ENCODE results near the gene TRIM40.
A peak's percentile ranks its signal among the peaks of the same experiment; 100 is the strongest.

The TRIM40 gene

DNA sequence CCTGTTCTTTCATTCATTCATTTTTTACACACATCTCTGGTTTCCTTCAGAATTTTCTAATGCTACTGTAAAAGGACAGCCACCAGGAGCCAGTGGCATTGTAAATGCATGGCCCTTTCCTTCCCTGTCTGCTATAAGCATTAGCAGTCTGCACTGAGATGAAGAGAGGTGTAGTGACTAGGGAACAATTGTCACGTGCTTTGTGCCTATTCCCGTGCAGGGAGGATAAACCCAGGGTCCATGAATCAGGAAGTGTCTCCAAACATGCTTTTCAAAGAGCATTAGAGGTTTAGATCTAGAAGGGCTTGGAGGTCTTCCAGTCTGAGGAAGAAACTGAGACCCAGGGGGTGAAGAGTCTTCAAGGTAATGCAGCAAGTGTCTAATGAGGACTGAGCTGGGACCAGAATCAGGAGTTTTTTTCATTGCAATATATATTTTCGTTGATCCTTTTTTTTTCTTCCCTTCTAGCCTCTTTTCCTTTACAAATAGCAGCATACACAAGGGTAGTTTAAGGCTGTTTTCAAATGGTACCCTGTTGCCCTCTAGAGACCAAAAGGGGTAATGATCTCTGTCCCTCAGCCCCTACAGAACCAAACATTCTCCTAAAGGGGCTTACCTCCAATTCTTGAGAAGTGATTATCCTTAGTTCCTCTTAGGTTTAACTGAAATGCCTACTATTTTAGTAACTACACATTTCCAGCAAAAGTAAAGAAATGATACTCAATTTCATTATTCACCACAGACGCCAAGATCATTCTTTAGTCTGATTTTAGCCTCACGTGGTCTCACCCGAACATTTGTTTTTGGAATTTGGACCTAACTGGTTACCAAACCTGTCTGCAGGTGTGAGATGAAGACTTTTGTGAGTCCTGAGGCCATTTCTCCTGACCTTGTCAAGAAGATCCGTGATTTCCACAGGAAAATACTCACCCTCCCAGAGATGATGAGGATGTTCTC, 34.0 kb downstream of the TRIM40 start:
- Histone ChIP-seq H3K36me3 (ENCODE audit: insufficient read depth, low read length) (no peaks in the 10 kb centered on the region), H3K9me3 (replicated peaks; ENCODE audit: low read length) (no peaks in the 10 kb centered on the region), H3K9ac (ENCODE audit: low read depth, low read length) (no peak overlapping the region), H3K4me3 (ENCODE audit: low read length) (no peak overlapping the region), H3K4me1 (ENCODE audit: control insufficient read depth, insufficient read depth, low read length) (peaks cover 5% of the 10 kb centered on the region), H3K27me3 (ENCODE audit: control insufficient read depth, insufficient read depth, low read length) (peaks cover 79% of the 10 kb centered on the region), H3K4me2 (ENCODE audit: low read length) (no peak overlapping the region)

DNA sequence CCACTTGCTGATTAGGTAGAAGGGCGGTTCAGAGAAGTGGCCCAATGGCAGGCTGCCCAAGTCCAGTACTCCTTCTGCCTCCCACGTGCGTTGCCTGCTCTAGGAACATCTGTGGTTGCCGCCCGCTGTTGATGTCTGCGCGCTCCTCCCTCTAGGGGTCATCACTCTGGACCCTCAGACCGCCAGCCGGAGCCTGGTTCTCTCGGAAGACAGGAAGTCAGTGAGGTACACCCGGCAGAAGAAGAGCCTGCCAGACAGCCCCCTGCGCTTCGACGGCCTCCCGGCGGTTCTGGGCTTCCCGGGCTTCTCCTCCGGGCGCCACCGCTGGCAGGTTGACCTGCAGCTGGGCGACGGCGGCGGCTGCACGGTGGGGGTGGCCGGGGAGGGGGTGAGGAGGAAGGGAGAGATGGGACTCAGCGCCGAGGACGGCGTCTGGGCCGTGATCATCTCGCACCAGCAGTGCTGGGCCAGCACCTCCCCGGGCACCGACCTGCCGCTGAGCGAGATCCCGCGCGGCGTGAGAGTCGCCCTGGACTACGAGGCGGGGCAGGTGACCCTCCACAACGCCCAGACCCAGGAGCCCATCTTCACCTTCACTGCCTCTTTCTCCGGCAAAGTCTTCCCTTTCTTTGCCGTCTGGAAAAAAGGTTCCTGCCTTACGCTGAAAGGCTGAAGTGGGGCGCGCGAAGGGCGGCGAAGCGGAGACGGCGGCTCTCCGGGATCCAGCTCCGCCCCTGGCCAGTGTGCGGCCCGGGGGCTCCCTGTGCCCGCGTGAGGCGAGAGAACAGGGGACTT, 35.9 kb downstream of the TRIM40 start:
- Histone ChIP-seq H3K4me3 (ENCODE audit: low read length) (no peak overlapping the region), H3K27me3 (ENCODE audit: control insufficient read depth, insufficient read depth, low read length) (peaks cover 90% of the 10 kb centered on the region), H3K9ac (ENCODE audit: low read depth, low read length) (no peak overlapping the region), H3K9me3 (replicated peaks; ENCODE audit: low read length) (no peaks in the 10 kb centered on the region), H3K36me3 (ENCODE audit: insufficient read depth, low read length) (no peaks in the 10 kb centered on the region), H3K4me1 (ENCODE audit: control insufficient read depth, insufficient read depth, low read length) (peaks cover 5% of the 10 kb centered on the region), H3K4me2 (ENCODE audit: low read length) (peak overlapping the region; percentile 30)

DNA sequence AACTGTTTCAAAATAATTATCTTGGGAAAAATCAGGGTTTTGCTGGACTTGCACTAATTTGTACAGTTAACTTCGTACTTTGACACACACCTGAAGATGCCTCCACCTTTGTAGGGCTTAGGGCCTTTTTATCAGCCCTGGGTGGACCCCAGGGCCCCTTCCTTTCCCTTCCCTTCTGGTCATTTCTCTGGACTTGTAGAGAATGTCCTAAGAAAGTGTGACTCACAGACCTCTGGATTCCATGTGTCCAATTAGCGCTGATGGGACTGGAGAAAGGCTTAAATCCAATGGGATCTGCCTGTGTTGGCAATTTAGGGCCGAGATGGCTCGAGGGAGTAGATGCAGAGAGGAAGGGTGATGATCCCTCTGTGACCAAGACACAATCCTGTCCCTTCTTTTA, 36.7 kb downstream of the TRIM40 start:
- H3K27me3 ChIP-seq (ENCODE audit: control insufficient read depth, insufficient read depth, low read length), result peaks cover 90% of the 10 kb centered on the region
- no peaks in the 10 kb centered on the region for H3K9me3 ChIP-seq (replicated peaks; ENCODE audit: low read length)
- H3K9ac ChIP-seq (ENCODE audit: low read depth, low read length), result no peak overlapping the region

DNA sequence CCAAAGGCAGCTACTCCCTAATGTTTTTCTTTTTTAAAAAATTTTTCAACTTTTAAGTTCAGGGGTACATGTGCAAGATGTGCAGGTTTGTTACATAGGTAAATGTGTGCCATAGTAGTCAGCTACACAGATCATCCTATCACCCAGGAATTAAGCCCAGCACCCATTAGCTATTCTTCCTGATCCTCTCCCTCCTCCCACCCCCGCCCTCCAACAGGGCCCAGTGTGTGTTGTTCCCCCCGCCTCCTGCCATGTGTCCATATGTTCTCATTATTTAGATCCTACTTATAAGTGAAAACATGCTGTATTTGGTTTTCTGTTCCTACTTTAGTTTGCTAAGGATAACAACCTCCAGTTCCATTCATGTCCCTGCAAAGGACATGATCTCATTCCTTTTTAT, 39.8 kb downstream of the TRIM40 start:
- H3K4me1 ChIP-seq (ENCODE audit: control insufficient read depth, insufficient read depth, low read length), result peaks cover 5% of the 10 kb centered on the region
- H3K4me2 ChIP-seq (ENCODE audit: low read length), result no peak overlapping the region
- H3K27me3 ChIP-seq (ENCODE audit: control insufficient read depth, insufficient read depth, low read length), result peaks cover 75% of the 10 kb centered on the region
- no peak overlapping the region for H3K4me3 ChIP-seq (ENCODE audit: low read length)
- H3K9me3 ChIP-seq (replicated peaks; ENCODE audit: low read length), result peaks cover 5% of the 10 kb centered on the region
- H3K9ac ChIP-seq (ENCODE audit: low read depth, low read length), result no peak overlapping the region
- no peaks in the 10 kb centered on the region for H3K36me3 ChIP-seq (ENCODE audit: insufficient read depth, low read length)

More for the DNA sequence above, 36.7 kb downstream of the TRIM40 start:
- no peak overlapping the region for H3K4me3 ChIP-seq (ENCODE audit: low read length)
- H3K36me3 ChIP-seq (ENCODE audit: insufficient read depth, low read length), result no peaks in the 10 kb centered on the region
- peaks cover 5% of the 10 kb centered on the region for H3K4me1 ChIP-seq (ENCODE audit: control insufficient read depth, insufficient read depth, low read length)
- no peak overlapping the region for H3K4me2 ChIP-seq (ENCODE audit: low read length)

DNA sequence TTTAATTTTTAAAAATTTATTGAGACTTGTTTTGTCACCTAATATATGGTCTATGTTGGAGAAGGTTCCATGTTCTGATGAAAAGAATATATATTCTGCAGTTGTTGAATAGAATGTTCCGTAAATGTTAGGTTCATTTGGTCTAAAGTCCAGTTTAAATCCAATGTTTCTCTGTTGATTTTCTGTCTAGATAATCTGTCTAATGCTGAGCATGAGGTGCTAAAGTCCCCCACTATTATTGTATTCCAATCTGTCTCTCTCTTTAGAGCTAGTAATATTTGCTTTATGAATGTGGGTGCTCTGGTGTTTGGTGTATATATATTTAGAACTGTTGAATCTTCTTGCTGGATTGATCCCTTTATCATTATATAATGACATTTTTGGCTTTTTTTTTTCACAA, 42.9 kb downstream of the TRIM40 start:
- Histone ChIP-seq H3K36me3 (ENCODE audit: insufficient read depth, low read length) (no peaks in the 10 kb centered on the region), H3K27me3 (ENCODE audit: control insufficient read depth, insufficient read depth, low read length) (peaks cover 48% of the 10 kb centered on the region), H3K9ac (ENCODE audit: low read depth, low read length) (no peak overlapping the region), H3K4me3 (ENCODE audit: low read length) (no peak overlapping the region), H3K9me3 (replicated peaks; ENCODE audit: low read length) (peaks cover 11% of the 10 kb centered on the region), H3K4me2 (ENCODE audit: low read length) (no peak overlapping the region), H3K4me1 (ENCODE audit: control insufficient read depth, insufficient read depth, low read length) (no peaks in the 10 kb centered on the region)

DNA sequence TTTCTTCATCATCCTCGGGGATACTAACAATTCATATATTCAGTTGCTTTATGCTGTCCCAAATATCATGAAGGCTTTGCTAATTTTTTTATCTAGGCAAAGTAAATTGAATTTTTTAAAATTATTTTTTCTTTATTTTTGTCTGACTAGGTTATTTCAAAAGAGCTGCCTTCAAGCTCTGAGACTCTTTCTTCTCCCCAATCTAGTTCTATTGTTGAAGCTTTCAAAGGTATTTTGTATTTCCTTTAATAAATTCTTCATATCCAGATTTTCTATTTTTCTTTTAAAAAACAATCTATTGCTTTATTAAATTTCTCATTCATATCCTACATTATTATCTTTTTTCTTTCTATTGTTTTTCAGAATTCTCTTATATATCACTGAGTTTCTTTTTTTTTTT, 44.2 kb downstream of the TRIM40 start:
- H3K4me3 ChIP-seq (ENCODE audit: low read length), result no peak overlapping the region
- peaks cover 11% of the 10 kb centered on the region for H3K9me3 ChIP-seq (replicated peaks; ENCODE audit: low read length)
- peaks cover 35% of the 10 kb centered on the region for H3K27me3 ChIP-seq (ENCODE audit: control insufficient read depth, insufficient read depth, low read length)
- no peak overlapping the region for H3K4me2 ChIP-seq (ENCODE audit: low read length)
- H3K36me3 ChIP-seq (ENCODE audit: insufficient read depth, low read length), result peaks cover 3% of the 10 kb centered on the region
- H3K4me1 ChIP-seq (ENCODE audit: control insufficient read depth, insufficient read depth, low read length), result no peaks in the 10 kb centered on the region
- no peak overlapping the region for H3K9ac ChIP-seq (ENCODE audit: low read depth, low read length)

DNA sequence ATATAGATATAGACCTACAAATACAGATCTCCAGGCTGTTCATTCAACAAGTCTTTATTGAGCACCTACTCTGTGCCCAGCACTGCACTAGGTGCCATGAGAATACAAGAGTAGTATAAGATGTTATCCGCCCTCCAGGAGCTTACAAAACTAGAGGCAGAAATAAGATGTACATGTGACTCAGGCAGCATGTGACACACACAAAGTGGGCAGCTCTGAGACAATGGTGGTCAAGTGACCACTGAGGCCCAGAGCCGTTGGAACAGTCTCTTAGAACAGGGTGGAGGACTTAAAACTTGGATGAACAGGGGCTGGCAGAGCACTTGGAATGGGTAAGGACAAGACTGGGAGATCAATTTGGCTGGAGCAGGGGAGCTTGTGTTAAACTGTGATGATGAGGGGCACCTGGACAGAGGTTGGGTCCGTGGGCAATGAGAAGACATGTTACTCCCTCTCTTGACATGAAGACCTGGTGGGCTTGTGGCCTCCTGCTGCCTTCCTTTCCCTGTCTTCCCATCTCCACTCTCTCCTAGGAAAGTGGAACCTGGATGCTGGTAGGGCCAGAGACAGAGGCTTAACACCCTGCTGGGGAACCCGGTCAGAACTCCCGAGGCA, 48.6 kb downstream of the TRIM40 start:
- Histone ChIP-seq H3K36me3 (ENCODE audit: insufficient read depth, low read length) (peaks cover 37% of the 10 kb centered on the region), H3K27me3 (ENCODE audit: control insufficient read depth, insufficient read depth, low read length) (peaks cover 4% of the 10 kb centered on the region), H3K9ac (ENCODE audit: low read depth, low read length) (no peak overlapping the region), H3K9me3 (replicated peaks; ENCODE audit: low read length) (peaks cover 10% of the 10 kb centered on the region), H3K4me1 (ENCODE audit: control insufficient read depth, insufficient read depth, low read length) (no peaks in the 10 kb centered on the region), H3K4me2 (ENCODE audit: low read length) (no peak overlapping the region), H3K4me3 (ENCODE audit: low read length) (no peak overlapping the region)

DNA sequence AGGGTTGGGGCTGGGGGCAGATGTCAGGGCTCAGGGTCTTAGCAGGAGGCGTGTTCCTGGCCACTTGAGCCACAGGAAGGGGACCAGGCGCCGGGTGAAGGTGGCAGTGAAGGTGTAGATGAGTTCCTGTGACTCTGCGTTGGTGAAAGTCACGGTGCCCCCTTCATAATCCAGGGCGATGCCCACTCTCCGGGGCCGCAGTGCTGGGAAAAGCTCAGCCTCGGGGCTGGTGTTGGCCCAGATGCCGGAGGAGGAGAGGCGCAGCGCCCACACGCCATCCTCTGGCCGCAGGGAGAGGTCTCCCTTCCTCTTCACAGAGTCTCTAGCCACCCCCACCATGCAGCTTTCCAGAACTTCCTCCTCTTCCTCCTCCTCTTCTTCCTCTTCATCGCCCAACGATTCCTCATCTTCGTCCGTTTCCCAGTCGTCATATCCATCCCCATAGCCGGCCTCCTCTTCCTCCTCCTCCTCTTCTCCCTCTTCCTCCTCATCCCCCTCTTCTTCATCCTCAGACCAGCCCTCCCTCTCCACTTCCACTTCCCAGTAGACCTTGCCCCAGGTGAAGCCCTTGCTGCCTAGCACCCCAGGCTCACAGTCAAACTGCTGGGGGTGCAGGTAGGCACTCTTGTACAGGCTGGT, 50.0 kb downstream of the TRIM40 start:
- H3K4me2 ChIP-seq (ENCODE audit: low read length), result no peak overlapping the region
- H3K4me3 ChIP-seq (ENCODE audit: low read length), result no peak overlapping the region
- no peaks in the 10 kb centered on the region for H3K27me3 ChIP-seq (ENCODE audit: control insufficient read depth, insufficient read depth, low read length)
- no peak overlapping the region for H3K9ac ChIP-seq (ENCODE audit: low read depth, low read length)
- peaks cover 5% of the 10 kb centered on the region for H3K9me3 ChIP-seq (replicated peaks; ENCODE audit: low read length)
- H3K4me1 ChIP-seq (ENCODE audit: control insufficient read depth, insufficient read depth, low read length), result no peaks in the 10 kb centered on the region
- H3K36me3 ChIP-seq (ENCODE audit: insufficient read depth, low read length), result peaks cover 51% of the 10 kb centered on the region

DNA sequence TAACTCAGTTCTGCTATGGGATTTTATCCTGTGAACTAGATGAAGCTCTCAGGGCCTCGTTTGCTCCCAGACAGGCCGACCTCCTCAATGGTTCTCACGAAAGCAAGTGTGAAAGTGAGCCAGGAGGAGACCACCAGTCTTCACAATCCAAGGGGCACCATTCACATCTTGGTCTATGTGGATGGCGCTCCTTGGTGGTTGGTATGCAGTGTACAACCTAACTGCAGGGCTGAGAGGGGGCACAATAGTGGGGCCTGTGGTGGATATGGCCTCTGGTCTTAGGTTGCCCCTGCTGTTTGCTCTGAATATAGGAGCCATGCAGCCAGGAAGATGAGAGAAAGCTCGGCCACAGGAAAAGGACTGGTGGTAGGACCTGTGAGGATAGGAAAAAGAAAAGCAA, 52.6 kb downstream of the TRIM40 start:
- no peaks in the 10 kb centered on the region for H3K27me3 ChIP-seq (ENCODE audit: control insufficient read depth, insufficient read depth, low read length)
- peaks cover 55% of the 10 kb centered on the region for H3K36me3 ChIP-seq (ENCODE audit: insufficient read depth, low read length)
- no peak overlapping the region for H3K9ac ChIP-seq (ENCODE audit: low read depth, low read length)
- no peaks in the 10 kb centered on the region for H3K4me1 ChIP-seq (ENCODE audit: control insufficient read depth, insufficient read depth, low read length)
- no peak overlapping the region for H3K4me3 ChIP-seq (ENCODE audit: low read length)
- no peaks in the 10 kb centered on the region for H3K9me3 ChIP-seq (replicated peaks; ENCODE audit: low read length)
- H3K4me2 ChIP-seq (ENCODE audit: low read length), result no peak overlapping the region

DNA sequence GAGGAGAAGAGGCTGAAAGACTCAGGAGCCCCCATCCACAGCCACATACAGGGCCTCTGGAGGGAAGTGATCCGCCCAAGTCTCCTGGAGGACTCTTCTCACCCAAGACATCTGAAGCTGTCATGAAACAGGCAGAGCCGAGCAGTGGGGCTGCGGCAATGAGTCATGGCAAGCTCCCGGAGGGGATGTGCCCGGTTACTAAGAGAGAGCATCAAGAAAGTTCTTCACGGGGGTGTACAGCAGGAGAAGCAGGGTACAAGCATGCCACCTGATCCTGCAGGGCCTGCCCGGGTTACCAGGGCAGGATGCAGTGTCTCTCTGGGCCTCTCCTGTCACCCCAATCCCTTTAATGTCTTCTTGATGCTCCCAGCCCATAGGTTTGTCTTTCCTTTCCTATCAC, 56.1 kb downstream of the TRIM40 start:
- no peaks in the 10 kb centered on the region for H3K9me3 ChIP-seq (replicated peaks; ENCODE audit: low read length)
- no peak overlapping the region for H3K4me3 ChIP-seq (ENCODE audit: low read length)
- no peak overlapping the region for H3K9ac ChIP-seq (ENCODE audit: low read depth, low read length)
- H3K27me3 ChIP-seq (ENCODE audit: control insufficient read depth, insufficient read depth, low read length), result no peaks in the 10 kb centered on the region
- H3K4me1 ChIP-seq (ENCODE audit: control insufficient read depth, insufficient read depth, low read length), result peaks cover 3% of the 10 kb centered on the region
- H3K36me3 ChIP-seq (ENCODE audit: insufficient read depth, low read length), result peaks cover 57% of the 10 kb centered on the region
- H3K4me2 ChIP-seq (ENCODE audit: low read length), result no peak overlapping the region

Data from skeletal muscle satellite cell (primary cell).